HuH-7.5 (cell line): ENCODE measurements around the gene MALT1.
A peak's percentile ranks its signal among the peaks of the same experiment; 100 is the strongest.
"Not testable (repeated sequence)": the region's sequence is repeated elsewhere in the genome, so short reads cannot be mapped to it uniquely, and the experiment has no call there.

Experiments
- DNase-seq: peaks from one replicate; pipeline ENCODE4 v3.0.0; 2011; ENCODE audit warnings: low spot score

The MALT1 gene

DNA sequence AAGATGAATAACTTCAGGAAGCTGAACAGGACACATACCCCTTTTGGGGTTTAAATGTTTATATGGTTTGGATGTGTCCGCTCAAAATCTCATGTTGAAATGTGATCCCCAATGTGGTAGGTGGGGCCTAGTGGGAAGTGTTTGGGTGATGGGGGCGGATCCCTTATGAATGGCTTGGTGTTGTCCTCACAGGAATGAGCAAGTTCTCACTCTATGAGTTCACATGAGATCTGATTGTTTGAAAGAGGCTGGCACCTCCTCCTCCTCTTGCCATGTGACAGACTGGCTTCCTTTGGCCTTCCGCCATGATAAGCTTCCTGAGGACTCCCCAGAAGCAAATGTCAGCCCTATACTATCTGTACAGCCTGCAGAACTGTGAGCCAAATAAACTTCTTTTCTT lies 104.8 kb downstream of the MALT1 start:
- DNase-seq: no peak

DNA sequence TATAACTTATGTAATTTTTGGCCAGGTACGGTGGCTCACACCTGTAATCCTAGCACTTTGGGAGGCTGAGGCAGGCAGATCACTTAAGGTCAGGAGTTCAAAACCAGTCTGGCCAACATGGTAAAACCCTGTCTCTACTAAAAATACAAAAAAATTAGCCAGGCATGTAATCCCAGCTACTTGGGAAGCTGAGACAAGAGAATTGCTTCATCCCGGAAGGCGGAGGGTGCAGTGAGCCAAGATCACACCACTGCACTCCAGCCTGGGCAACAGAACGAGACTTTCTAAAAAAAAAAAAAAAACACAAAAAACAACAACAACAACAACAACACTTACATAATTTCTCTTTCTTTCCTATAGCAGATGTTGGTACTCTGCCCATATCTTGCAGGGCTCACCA lies 105.3 kb downstream of the MALT1 start:
- not testable (repeated sequence) for DNase-seq

DNA sequence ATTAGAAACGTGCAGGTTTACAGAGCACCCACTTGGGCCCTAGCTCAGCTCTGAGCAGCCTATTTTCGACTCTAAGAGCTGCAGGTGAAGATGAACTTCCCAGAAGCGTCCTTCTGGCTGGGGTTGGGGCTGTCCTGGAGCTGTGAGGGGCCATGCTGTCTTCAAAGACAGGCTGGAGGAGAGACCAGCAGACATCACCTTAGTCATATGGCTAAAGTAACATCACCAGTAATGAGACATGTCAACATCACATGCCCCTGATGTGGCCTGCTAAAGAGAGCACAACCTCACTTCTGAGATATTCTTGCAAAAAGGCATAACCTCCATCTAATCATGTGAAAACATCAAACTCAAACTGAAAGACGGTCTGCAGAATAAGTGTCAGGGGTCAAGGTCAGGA lies 106.2 kb downstream of the MALT1 start:
- DNase-seq: no peak

DNA sequence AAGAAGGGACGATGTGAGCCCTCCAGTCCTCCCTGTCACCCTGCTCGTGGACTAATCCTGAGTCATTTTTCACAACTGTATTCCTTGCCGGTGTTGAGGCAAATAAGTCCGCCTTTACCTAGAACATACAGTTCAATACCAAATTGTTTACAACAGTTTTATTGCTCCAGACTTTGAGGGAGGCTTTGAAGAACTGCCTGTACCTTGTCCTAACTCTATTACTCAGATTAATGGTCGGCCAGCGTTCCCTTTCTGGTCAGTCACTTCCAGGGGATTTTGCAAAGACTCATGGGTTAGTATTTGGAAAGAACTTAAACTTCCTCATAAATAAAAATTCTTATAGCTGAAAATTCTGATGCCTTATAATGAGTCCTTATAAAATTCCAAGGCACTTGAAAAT lies 108.3 kb downstream of the MALT1 start:
- no peak for DNase-seq

DNA sequence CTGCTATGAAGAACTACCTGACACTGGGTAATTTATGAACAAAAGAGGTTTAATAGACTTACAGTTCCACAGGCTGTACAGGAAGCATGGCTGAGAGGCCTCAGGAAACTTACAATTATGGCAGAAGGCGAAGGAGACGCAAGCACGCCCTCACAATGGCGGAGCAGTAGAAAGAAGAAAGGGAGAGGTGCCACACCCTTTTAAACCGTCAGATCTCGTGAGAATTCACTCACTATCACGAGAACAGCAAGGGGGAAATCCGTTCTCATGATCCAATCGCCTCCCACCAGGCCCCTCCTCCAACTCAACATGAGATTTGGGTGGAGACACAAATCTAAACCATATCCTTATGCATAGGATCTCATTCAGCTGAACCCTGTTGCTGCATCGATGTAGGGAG lies 108.8 kb downstream of the MALT1 start:
- no peak for DNase-seq

DNA sequence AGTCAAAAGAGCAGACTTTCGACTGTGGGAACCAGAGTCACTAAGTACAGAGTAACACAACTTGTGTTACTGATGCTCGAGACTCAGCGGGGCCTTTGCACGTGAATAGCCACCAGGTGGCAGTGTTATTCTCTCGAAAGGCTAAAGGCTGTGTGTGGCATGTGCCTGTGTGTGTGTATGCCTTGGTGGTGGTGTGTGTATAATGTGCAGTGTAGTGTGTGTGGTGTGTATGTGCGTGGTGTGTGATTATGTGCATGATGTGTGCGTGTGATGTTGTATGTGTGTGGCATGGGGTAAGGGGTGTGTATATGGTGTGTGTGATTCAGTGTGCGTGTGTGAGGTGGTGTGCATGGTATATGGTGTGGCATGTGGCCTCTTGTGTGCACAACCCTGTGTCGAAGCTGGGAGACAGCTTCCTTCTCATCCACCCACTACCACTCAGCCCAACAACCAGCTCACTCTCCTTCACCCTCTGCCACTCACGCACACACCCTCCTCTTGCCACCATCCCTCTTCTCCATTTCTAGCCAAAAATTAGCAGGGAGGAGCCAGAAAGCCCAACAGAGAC lies 110.4 kb downstream of the MALT1 start:
- DNase-seq: peak; percentile 55

DNA sequence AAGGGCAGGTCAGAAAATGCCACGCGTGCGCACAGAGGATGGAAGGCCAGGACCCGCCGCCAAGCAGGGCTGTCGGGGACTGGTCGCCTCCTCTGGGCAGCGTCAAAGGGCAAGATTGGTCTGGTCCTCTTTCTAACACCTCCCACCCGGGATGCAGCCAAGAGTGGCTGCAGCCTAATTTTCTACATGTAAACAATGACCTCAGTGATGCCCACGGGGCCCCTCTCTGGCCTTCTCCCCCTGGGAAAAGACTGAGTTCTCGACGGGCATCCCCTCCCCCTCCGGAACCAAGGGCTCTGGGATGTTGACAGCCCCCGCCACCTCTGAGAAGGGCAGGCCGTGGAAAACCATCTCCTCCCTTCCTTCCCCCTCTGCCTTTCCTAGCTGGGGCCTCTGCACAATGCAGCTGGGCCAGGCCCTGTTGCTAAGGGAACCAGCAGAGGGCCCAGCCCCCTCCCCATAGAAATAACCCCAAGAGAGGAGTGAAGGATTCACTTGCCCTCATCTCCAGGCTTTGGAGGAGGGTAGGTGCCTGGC lies 113.4 kb downstream of the MALT1 start:
- no peak for DNase-seq

DNA sequence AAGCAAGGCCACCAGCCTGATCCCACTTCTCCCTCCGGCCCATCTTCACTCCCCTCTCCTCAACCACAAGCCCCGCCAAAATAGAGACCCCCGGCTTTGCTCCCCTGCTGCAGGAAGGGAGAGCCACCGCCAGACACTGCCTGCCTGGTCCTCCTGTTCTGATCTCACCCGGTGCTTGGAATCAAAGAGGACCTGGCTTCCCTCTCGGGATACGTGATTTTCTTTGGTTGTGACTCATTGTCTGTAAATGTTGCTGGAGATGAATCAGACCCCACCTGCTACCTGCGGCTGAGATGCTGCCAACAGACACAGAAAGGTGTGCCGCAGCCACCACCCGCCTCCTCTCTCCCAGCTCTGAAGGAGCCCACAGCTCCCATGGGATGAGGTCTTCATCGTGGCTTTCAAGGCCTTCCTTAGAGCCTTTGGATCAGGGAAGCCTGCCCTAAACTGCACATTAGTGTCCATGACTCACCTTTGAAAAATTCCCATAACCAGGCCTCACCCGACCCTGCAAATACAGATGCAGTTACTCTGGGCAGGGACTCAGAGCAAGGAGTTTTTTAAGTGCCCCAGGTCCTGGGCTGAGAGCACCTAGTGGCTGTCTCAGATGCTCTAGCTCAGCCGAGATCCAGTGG lies 114.0 kb downstream of the MALT1 start:
- no peak for DNase-seq

DNA sequence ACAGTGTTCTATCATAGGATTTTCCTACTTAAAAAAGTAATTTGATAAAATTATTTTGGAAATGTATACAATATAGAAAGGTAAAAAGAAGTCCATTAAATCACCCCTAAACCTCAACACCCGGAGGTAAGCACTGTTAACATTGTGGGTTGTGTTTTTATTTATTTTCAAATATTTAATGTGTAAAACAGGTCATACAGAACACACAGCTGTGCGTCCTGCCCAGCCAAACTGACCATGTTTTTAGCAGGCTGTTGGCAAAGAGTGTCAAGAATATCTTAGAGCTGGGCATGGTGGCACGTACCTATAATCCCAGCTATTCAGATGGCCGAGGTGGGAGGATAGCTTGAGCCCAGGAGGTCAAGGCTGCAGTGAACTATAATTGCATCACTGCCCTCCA lies 114.6 kb downstream of the MALT1 start:
- DNase-seq: no peak

DNA sequence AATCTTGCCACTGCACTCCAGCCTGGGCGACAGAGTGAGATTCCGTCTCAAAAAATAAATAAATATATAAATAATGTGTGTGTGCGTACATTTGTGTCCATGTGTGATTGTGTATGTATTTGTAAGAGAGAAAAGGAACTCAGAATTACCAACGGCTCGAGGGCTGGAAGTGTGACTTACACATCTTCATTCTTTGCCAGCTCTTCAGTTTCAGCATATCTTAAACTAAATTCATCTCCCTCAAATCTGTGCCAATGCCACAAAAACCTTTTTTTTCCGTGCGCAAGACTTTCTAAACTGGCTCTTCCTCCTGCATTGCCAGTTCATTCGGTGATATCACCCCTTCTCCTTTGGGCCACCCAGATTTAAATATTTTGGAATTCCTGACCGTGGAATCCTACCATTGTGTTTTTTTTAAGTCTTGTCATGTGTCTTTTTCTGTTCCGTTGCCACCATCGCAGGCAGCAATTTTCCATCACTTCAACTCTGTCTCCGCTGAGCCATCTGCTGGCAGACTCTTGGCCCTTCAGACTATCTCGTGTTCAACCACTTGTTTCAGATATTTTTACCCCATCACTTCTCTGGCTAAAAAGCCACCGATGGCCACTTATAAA lies 116.4 kb downstream of the MALT1 start:
- no peak for DNase-seq

DNA sequence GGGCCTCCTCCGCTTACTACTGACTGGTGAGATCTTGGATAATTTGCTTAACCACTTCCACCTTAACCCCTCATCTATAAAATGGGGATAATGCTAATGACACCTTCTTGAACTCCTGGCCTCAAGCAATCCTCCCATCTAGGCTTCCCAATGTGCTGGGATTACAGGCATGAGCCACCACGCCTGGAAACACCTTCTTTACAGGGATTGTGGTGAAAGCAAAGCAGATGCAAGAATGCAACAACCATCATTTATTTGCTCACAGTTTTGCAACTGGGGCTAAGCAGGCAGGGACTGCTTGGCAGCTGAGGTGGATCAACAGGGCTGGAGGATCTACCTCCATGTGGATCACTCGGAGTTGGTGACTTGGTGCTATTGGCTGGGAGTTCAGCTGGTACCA lies 117.2 kb downstream of the MALT1 start:
- no peak for DNase-seq

DNA sequence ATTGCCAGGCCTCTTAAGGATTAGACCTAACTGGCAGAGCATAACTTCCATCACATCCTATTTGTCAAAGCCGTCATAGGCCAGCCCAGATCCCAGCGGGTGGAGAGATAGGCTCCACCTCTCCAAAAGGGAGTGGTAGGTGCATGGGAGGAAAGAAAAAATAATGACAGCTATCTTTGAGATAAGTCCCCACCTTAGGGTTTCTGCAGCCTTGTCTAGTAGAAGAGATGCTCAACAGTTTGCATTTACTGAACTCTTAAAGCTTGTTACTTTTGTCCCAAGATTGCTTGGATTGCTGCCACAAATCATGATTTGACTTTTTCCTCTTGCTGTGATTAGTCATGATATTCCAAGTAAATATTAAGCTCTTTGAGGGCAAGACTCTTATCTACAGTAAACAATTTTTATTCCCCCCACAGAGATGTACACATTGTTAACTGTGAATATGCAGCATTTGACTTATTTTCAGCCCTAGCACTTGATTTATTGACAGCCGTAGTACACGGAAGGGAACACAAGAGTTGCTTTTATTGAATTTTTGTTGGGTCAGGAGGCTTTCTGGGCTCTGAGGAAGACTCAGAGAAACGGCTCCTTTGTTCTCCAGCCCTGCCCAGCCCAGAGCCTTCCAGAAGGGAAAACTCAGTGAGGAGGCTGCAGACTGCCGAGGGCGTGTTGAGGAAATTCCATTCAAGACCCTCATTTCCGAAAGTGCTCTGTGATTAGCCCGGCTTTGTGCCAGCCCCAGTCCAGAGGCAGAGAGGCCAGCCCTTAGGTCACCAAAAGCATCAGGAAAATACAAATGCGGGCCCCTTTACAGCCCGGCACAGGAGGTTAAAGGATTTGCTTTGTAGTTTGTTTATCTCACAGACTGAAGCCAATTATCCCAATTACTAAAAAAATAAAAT lies 118.0 kb downstream of the MALT1 start:
- DNase-seq: no peak

DNA sequence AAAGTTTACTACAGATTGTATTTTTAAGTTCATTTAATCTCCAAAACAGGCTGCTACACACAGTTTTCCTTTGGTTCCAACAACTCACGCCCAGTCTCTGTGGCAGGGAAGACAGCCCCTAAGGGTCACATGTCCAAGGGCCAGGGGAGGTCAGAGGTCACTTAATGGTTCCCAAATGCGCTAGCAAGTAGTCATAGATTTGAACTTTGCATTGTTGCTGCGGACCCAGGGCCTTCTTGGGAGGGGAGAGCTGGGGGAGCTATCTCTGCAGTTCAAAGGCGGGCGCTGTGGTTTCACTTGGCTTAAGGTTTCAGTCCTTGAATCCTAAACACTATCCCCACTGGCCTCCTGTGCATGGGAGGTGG lies 118.6 kb downstream of the MALT1 start:
- no peak for DNase-seq

DNA sequence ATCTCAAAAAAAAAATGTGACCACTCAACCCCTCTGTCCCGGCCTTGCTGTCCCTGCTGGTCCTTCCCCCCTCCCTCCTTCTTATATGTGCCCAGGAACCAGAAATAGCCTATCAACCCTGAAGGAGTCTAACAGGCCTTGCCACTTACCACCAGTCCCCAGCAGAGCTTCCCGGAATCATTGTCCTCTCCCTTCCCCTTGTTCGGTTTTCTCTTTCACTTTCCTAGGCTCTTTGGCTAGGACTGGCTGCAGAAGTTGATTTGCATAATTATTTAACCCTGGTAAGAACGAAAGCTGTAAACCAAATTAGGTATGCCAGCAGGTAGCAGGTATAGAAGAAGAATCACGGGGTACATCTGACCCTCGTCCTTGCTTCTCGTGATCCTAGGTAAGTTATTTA lies 120.8 kb downstream of the MALT1 start:
- DNase-seq: no peak

DNA sequence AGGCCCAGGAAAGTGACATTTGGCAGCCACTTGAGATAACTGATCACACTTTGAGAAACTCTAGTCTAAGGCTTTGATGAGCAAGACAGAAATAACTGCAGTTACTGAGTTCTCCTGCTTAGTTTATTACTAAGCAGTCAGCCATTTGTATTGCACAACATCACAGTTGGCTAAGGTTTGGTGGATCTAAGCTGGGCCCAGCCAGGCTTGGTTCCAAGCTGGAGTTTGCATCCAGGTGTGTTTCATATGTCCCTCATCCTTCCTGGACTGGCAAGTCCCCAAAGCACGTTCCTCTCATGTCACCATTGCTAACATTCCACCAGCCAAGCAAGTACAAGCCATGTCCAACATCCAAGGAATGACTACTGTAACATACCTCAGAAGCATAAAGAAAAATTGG lies 122.1 kb downstream of the MALT1 start:
- DNase-seq: no peak

DNA sequence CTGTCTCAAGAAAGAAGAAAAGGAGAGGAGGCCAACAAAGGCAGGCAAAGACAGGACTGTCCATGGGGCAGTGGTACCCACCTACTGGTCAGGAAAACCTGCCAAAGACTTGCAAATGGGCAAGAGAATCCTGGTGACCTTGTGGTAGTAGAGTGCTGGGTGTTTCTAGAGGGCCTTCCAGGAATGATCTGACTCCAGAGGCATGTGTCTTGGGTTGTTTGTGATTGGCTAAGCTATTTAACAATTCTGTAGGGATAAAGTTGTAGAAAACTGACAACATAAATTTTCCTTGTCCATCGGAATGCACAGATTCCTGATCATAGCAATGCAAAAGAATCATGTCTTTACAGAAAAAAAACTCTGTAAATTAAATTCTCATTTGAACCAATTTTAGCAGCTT lies 125.0 kb downstream of the MALT1 start:
- no peak for DNase-seq

DNA sequence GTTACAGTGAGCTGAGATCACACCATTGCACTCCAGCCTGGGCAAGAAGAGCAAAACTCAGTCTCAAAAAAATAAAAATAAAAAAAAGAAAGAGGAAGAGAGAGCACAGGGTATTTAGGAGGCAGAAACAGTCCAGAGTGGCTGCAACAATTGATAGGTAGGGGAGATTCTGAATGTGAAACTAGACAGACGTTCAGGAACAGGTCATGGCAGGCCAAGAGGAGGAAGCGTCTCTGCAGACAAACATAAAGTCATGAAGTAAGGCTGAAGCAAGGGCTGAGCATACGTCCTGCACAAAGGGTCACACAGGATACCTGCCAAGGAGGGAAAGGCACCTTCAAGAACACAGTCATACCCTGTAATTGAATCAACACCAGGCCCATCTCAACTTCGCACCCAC lies 129.3 kb downstream of the MALT1 start:
- no peak for DNase-seq

DNA sequence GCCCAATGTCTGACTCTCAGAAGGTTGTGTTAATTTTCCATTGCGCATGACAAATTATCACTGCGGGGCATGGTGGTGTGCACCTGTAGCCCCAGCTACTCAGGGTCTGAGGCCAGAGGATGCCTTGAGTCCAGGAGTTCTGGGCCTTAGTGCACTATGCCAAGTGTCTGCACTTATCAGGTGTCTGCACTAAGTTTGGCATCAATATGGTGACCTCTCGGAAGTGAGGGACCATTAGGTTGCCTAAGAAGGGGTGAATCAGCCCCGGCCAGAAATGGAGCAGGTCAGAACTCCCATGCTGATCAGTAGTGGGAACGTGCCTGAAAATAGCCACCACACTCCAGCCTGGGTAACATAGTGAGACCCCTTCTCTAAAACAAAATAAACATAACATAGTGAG lies 131.7 kb downstream of the MALT1 start:
- DNase-seq: no peak

DNA sequence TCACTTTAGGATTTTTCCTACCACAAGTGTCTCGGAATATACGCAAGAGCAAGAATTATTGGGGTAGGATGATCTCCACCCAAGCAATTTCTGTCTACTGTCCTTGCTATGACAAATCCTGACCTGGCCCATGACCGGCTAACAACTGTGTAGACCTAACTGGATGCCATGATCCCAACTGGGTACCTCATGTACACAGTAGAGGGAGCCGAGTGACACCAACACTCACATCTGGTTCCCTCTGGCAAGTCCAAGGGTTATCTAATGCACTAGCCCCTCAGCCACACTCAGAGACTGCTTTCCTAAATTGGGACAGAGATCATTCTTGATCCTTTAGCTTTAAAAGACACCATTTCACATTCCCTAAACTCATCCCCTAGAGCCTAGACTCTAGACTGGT lies 132.7 kb downstream of the MALT1 start:
- no peak for DNase-seq
